GM23248 (cell line): ENCODE data around the gene ATG10. TPM values are rescaled to one million over a fixed set of nuclear protein-coding genes. Genes with fewer than 3 reads are reported as not detected.

Source experiments
- DNase-seq: peaks from one replicate; pipeline ENCODE4 v3.0.0-alpha.2; 2015
- H2AFZ ChIP-seq: fragments of 200-600 bp; sonication (generic); 2 replicates; pipeline ENCODE4 v1.6.1; 2016; ENCODE audit warnings: antibody characterized with exemption
- H3F3A ChIP-seq: fragments of 200-600 bp; sonication (generic); 2 replicates; pipeline ENCODE4 v1.6.1; 2016; ENCODE audit warnings: mild to moderate bottlenecking, antibody characterized with exemption, mixed run types; ENCODE audit not compliant: insufficient read depth
- H3K27ac ChIP-seq: fragments of 200-600 bp; sonication (generic); 2 replicates; pipeline ENCODE4 v1.5.1; 2016; ENCODE audit warnings: mild to moderate bottlenecking
- H3K27me3 ChIP-seq: fragments of 200-600 bp; sonication (generic); replicated peaks from 2 replicates; pipeline ENCODE4 v1.6.1; 2016; ENCODE audit warnings: mild to moderate bottlenecking; ENCODE audit not compliant: insufficient read depth
- H3K36me3 ChIP-seq: fragments of 200-600 bp; sonication (generic); 2 replicates; pipeline ENCODE4 v1.6.1; 2016; ENCODE audit warnings: low read depth, mild to moderate bottlenecking
- H3K4me1 ChIP-seq: fragments of 200-600 bp; sonication (generic); 2 replicates; pipeline ENCODE4 v1.6.1; 2016; ENCODE audit warnings: mild to moderate bottlenecking; ENCODE audit not compliant: insufficient read depth
- H3K4me2 ChIP-seq: fragments of 200-600 bp; sonication (generic); one replicate; pipeline ENCODE4 v1.6.1; 2016; ENCODE audit warnings: mild to moderate bottlenecking; ENCODE audit not compliant: unreplicated experiment
- H3K4me3 ChIP-seq: fragments of 200-600 bp; sonication (generic); 2 replicates; pipeline ENCODE4 v1.5.1; 2016; ENCODE audit warnings: mild to moderate bottlenecking
- H3K79me2 ChIP-seq: fragments of 200-600 bp; sonication (generic); 2 replicates; pipeline ENCODE4 v1.6.1; 2016; ENCODE audit warnings: mild to moderate bottlenecking; ENCODE audit not compliant: insufficient read depth
- H3K9ac ChIP-seq: fragments of 200-600 bp; sonication (generic); 2 replicates; pipeline ENCODE4 v1.6.1; 2016; ENCODE audit warnings: mild to moderate bottlenecking
- H3K9me2 ChIP-seq: fragments of 200-600 bp; sonication (generic); 2 replicates; pipeline ENCODE4 v1.6.1; 2016; ENCODE audit warnings: mixed run types, mild to moderate bottlenecking, moderate library complexity; ENCODE audit not compliant: insufficient read depth
- H3K9me3 ChIP-seq: fragments of 200-600 bp; sonication (generic); one replicate; pipeline ENCODE4 v1.6.1; 2017; ENCODE audit warnings: low read depth
- H4K20me1 ChIP-seq: fragments of 200-600 bp; sonication (generic); 2 replicates; pipeline ENCODE4 v1.6.0; 2016; ENCODE audit not compliant: insufficient read depth
- EZH2 ChIP-seq: fragments of 200-600 bp; sonication (generic); IDR thresholded peaks from 2 replicates; pipeline ENCODE4 v1.6.1; 2018; ENCODE audit warnings: antibody characterized with exemption, mild to moderate bottlenecking; ENCODE audit not compliant: insufficient read depth, poor library complexity, severe bottlenecking
- EZH2phosphoT487 ChIP-seq: fragments of 200-600 bp; sonication (generic); IDR thresholded peaks from 2 replicates; pipeline ENCODE4 v1.6.1; 2018; ENCODE audit warnings: antibody characterized with exemption, moderate library complexity, mild to moderate bottlenecking, low read depth; ENCODE audit not compliant: insufficient read depth
- WGBS, 2 experiments: methylation state at CpG; one replicate each; pipeline ENCODE4 v1.1.6; 2015 to 2017; ENCODE audit warnings: low lambda C conversion rate in 2 of 2, low coverage in 1 of 2; ENCODE audit errors: missing lambda C conversion rate in 2 of 2; 5-methylcytosine and 5-hydroxymethylcytosine counted together
- in situ Hi-C: fragments of 300-500 bp; cut with MboI; formaldehyde crosslinking; loops from 2 replicates; pipeline ENCODE4 v1.15.0; 2020
- polyA plus RNA-seq: library from polyadenylated mRNA; unstranded; fragments of >200 nt; fragmentation: Nextera tagmentation; extraction: Ambion mirVana; gene quantifications from 2 replicates; pipeline ENCODE4 v1.2.1, GENCODE V29; 2016
- total RNA-seq: library from RNA; depleted of rRNA; stranded (reverse); fragments of >200 nt; shearing (Covaris generic); gene quantifications from 2 replicates; pipeline ENCODE4 v1.2.3, GENCODE V29; 2014; rRNA removed

Gene ATG10
- total RNA-seq (1.8 and 6.5 TPM in 2 replicates), polyA plus RNA-seq (8.0 and 9.0 TPM in 2 replicates)

- Histone ChIP-seq H3F3A (0 out of 2 replicates have a peak, but pooled peaks cover 5% of the 10 kb centered on the region), H4K20me1 (no peaks in the 10 kb centered on the region), H3K27ac (peak within 1 kb of the TSS; percentile 77), H3K27me3 (no peaks in the 10 kb centered on the region), H3K9me3 (no peaks in the 10 kb centered on the region), H3K4me1 (0 out of 2 replicates have a peak, but pooled peaks cover 3% of the 10 kb centered on the region), H3K4me2 (peak within 1 kb of the TSS; percentile 94), H3K9me2 (no peaks in the 10 kb centered on the region), H3K4me3 (peak within 1 kb of the TSS; percentile 95), H3K36me3 (no peaks in the 10 kb centered on the region), H3K79me2 (no peaks in the 10 kb centered on the region), H3K9ac (peak within 1 kb of the TSS; percentile 96), H2AFZ (peak within 1 kb of the TSS; percentile 99)
- WGBS, 2 experiments, result 2 to 3% methylated on average over 26 to 65 of the region's 77 CpGs
- DNase-seq, result peak; percentile 97
- in situ Hi-C loops, result no loop called here
- TF ChIP-seq EZH2, result no peak
- TF ChIP-seq EZH2phosphoT487, result no peak
These were observed at the start of gene ATG10 for GRCh38 chr5:81971712-81972491. ATG10 (plus strand) TSS chr5:81972023; CDS start chr5:81987571, 15,548 bp downstream.

- TF ChIP-seq EZH2 (no peak), EZH2phosphoT487 (no peak)
- Histone ChIP-seq H2AFZ (no peak overlapping the region), H3F3A (no peaks in the 10 kb centered on the region), H3K79me2 (no peaks in the 10 kb centered on the region), H3K36me3 (no peaks in the 10 kb centered on the region), H3K4me3 (no peak overlapping the region), H3K9ac (no peak overlapping the region), H3K9me2 (no peaks in the 10 kb centered on the region), H4K20me1 (no peaks in the 10 kb centered on the region), H3K4me2 (no peak overlapping the region), H3K4me1 (no peaks in the 10 kb centered on the region), H3K27ac (no peak overlapping the region), H3K9me3 (no peaks in the 10 kb centered on the region), H3K27me3 (no peaks in the 10 kb centered on the region; the same call in 1 of the 2 replicates)
- no peak for DNase-seq
- 48% methylated on average over 4 of the region's 4 CpGs for WGBS, 2 experiments
- in situ Hi-C loops, result no loop called here
These were observed 49.0 kb upstream of the ATG10 start for GRCh38 chr5:81922854-81923279.

GRCh38 chr5:81924442-81924841, 47.4 kb upstream of the ATG10 start:
- no peaks in the 10 kb centered on the region for H3K9me3 ChIP-seq
- no peaks in the 10 kb centered on the region for H4K20me1 ChIP-seq
- H3K27me3 ChIP-seq, result no peaks in the 10 kb centered on the region; the same call in 1 of the 2 replicates
- H3K27ac ChIP-seq, result no peak overlapping the region
- no peaks in the 10 kb centered on the region for H3F3A ChIP-seq
- in situ Hi-C loops, result no loop called here
- no peak for TF ChIP-seq EZH2phosphoT487
- no peak for TF ChIP-seq EZH2
- no peak for DNase-seq
- H3K36me3 ChIP-seq, result no peaks in the 10 kb centered on the region
- no peak overlapping the region for H3K9ac ChIP-seq
- H3K4me1 ChIP-seq, result no peaks in the 10 kb centered on the region
- no peak overlapping the region for H2AFZ ChIP-seq
- H3K4me2 ChIP-seq, result no peak overlapping the region
- H3K9me2 ChIP-seq, result no peaks in the 10 kb centered on the region
- H3K79me2 ChIP-seq, result no peaks in the 10 kb centered on the region
- WGBS, 2 experiments, result 44 to 45% methylated on average over 4 of the region's 4 CpGs
- H3K4me3 ChIP-seq, result no peak overlapping the region

GRCh38 chr5:81925009-81925408, 46.8 kb upstream of the ATG10 start:
- Histone ChIP-seq H3K36me3 (no peaks in the 10 kb centered on the region), H3K9ac (no peak overlapping the region), H4K20me1 (no peaks in the 10 kb centered on the region), H3F3A (no peaks in the 10 kb centered on the region), H3K27ac (no peak overlapping the region), H3K4me2 (no peak overlapping the region), H3K9me2 (no peaks in the 10 kb centered on the region), H3K79me2 (no peaks in the 10 kb centered on the region), H3K4me1 (no peaks in the 10 kb centered on the region), H3K4me3 (no peak overlapping the region), H3K9me3 (no peaks in the 10 kb centered on the region), H2AFZ (no peak overlapping the region; the same call in 1 of the 2 replicates), H3K27me3 (no peaks in the 10 kb centered on the region; the same call in 1 of the 2 replicates)
- DNase-seq, result no peak
- WGBS, 2 experiments, result 45 to 46% methylated on average over 4 of the region's 4 CpGs
- in situ Hi-C loops, result no loop called here
- TF ChIP-seq EZH2, result no peak
- TF ChIP-seq EZH2phosphoT487, result no peak
